HG03571 (cell line): ENCODE data around the gene TMEM178B.
"Not testable (repeated sequence)": the region's sequence is repeated elsewhere in the genome, so short reads cannot be mapped to it uniquely, and the experiment has no call there.

Source experiments
- ATAC-seq: cut with Tn5 transposase; IDR thresholded peaks from one replicate; pipeline ENCODE4 v1.9.1; 2021; ENCODE audit not compliant: unreplicated experiment

TMEM178B gene

GRCh38 chr7:141178486-141179135 is 104.7 kb downstream of the TMEM178B start:
- ATAC-seq, result no peak

- no peak for ATAC-seq
Measured at GRCh38 chr7:141181812-141182211, 107.9 kb downstream of the TMEM178B start.

GRCh38 chr7:141184532-141185190 is 110.8 kb downstream of the TMEM178B start:
- no peak for ATAC-seq

GRCh38 chr7:141185369-141185967 is 111.6 kb downstream of the TMEM178B start:
- no peak for ATAC-seq

GRCh38 chr7:141189231-141189630 is 115.4 kb downstream of the TMEM178B start:
- no peak for ATAC-seq

DNA sequence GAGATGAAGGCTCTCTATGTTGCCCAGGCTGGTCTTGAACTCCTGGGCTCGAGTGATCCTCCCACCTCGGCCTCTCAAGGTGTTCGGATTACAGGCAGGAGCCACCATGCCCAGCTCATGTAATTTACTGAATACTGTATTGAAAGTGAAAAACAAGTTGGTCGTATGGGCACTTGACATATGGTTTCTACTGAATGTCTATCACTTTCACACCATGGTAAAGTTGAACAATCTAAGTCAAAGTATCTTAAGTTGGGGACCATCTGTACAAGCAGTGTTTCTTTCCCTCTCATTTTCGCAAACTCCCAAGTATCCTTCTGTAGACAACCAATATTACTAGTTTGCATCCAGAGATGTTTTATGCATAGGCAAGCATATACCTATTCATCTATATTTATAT is 116.6 kb downstream of the TMEM178B start:
- ATAC-seq, result no peak

DNA sequence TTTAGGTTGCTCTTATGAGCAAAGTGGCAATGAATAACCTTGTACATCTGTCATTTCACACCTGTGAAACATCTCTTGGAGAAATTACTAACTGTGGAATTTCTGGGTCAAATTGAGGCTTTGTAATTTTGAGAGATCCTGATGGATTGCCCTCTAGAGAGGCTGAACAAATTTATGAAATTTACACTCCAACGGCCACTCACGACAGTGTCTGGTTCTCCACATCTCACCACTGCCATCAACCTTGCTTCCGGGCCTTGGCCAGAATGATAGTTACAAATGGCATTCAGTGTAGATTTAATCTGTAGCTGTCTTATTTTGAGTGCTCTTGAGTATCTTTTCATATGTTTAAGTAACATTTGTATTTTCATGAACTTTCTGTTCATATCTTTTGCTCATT is 117.4 kb downstream of the TMEM178B start:
- ATAC-seq, result no peak

- ATAC-seq, result no peak
Measured at GRCh38 chr7:141193066-141193465, 119.2 kb downstream of the TMEM178B start.

- not testable (repeated sequence) for ATAC-seq
Measured at GRCh38 chr7:141195722-141196121, 121.9 kb downstream of the TMEM178B start.

DNA sequence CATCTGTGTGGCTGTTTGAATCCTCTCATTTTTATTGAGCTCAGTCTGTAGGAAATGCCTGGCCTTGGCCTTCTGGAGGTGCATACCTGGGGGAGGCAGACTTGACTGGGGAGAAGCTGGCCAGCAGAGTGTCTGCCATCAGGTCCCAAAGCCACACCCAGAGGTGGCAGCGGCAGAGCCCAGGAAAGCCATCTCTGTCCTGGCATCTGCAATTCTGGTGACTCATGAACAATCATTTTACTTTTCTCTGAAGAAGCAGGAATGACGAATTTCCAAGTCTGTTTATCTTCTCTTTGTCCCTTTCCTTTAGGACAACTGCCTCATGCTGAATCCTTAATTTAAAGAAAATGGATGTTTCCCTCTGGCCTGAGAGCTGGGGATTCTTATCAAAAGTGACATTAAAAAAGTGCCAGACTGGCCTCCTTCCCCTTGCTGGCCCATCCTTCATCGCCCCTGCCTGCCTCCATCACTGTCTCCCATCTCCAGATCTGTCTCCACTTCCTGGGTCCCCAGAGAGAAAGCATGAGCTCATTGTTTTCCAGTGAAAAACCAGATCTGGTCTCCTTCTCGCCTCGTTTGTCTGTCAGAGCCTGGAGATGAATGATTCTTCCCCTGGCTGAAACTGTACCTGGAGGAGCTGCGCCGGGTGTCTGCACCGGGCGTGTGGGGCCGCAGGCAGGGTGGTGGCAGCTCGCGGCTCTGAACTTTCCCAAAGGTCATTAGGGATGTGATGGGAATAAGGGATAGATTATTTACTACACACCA is 124.5 kb downstream of the TMEM178B start:
- no peak for ATAC-seq

DNA sequence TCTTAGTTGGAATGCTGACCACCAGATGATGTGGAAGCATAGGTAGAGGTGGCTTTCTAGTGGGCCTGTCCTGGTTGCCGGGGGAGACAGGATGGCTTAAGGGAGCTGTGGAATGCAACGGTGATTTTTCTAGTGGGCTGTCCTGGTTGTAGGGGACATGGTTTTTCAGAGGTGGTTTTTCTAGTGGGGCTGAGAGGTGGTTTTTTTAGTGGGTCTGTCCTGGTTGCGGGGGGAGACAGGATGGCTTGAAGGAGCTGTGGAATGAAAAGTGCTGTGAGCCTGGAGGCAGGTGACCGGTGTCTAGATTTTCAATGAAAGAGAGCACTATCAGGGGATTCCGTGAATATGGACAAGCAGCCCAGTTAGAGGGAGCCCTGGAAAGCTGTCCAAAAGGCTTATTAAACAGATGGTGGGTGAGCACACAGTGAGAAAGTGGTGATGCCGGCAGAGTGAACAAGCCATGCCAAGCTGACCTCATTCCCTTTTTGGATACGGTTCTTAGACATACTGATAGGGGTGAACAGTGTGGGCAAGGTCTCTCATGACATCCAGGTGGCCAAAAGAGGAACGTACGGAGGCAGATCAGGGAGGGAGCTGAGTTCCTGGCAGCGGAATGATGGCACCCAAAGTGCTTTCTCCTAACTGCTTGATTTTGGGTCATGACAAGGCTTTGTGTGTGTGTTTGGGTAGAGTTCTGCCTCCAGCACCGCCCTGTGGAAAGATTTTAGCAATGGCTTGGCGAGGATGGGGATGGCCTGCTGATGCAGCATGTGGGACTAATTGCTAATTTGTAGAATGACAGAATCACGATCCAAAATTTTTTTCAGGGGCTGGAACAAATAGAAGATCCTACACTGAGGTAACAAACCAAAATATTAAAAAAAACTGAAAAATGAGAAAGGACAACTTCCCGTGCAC is 126.6 kb downstream of the TMEM178B start:
- ATAC-seq, result no peak

- no peak for ATAC-seq
Measured at GRCh38 chr7:141201145-141201885, 127.5 kb downstream of the TMEM178B start.

DNA sequence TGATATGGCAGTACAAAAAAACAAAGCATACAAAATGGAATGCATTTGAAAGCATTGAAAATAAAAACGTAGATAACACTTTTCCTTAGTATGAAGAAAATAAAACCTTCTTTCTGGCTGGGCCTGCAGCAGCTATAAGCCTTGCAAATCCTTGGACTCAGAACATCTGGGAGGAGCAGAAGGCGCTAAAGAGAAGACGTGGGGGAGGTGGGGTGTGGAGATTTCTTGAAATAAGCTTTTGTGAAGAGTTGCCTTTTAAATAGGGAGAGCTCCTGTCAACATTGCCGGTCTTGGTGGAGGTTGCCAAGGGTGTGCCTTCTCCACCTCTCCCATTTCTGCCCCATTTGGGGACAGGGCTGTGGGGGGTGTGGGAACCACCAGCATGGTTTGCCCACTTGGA is 128.7 kb downstream of the TMEM178B start:
- no peak for ATAC-seq

- ATAC-seq, result no peak
Measured at GRCh38 chr7:141203177-141203576, 129.3 kb downstream of the TMEM178B start.

DNA sequence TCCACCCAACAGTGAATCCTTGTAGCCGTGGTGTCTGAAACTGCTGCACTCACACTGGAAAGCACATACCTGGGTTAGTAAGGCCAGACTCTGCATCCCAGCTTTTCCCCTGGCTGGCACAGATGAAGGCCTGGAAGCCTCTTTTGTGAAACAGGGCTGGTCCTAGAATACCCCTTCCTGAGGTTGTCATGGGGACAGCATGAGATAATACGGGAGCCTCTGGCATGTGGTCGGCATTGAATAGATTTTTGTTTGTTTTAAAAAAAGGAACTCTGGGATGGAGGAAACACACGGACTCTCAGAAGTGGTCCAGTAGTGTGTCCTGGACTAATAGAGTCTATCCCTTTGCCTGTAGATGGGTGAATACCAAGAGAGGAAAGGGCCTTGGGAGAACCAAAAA is 129.7 kb downstream of the TMEM178B start:
- no peak for ATAC-seq

- no peak for ATAC-seq
Measured at GRCh38 chr7:141207661-141208060, 133.8 kb downstream of the TMEM178B start.

- ATAC-seq, result no peak
Measured at GRCh38 chr7:141208539-141208938, 134.7 kb downstream of the TMEM178B start.

DNA sequence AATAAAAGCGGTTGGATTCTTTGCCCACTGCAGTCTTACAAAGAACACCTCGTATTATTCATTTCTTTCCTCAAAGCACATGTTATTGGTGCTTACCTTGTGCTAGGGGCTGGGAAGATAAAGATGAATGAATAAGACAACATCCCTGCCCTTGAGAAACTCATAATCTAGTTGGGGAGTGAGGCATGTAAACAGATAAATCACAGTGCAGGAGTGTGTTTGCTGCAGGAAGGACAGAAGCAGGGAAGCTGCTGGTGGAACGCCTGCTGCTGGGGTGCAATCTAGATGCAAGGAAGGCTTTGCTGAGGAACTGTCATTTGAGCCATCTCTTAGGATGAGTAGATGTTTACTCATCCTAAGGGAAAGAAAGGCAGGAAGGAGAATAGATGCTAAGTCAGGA is 135.6 kb downstream of the TMEM178B start:
- ATAC-seq, result no peak

DNA sequence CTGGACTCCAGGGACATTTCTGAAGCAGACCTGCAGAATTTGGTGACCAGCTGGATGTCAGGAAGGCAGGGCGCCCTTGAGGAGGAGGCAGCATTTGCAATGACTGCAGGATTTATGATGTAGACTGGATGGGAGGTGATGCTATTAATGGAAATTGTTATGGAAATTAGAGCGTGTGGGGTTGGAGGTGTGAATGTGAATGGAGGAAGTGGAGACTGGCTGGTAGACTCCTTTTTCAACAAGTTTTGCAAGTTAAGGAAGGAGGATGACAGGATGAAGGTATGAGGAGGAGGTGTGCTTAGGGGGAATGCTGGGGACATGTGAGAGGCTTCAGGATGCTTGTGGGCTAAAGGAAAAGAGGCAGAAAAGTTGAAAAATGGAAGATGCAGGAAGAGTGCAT is 137.0 kb downstream of the TMEM178B start:
- no peak for ATAC-seq

DNA sequence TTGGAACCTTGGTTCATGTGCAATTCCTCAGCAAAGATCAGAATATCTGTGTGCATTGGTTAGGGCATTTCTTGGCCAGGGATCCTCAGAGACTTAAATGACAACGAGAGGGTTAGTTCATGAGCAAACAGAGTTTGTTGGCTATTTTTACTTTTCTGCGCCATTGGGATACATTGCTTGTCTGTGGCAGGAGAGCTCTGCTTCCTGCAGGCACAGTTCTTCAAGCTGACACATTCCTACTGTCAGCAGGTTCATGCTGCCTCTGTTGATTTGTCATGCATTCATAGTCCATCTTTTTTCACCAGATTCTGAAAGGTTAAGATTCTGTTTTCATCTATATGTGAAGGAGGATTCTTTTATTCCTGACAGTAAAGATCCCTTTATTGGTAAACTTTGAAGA is 139.4 kb downstream of the TMEM178B start:
- no peak for ATAC-seq
